T-helper 2 cell treated with Interferon-gamma antibody and Interleukin-4, amounts not matched to agents 5 μg/mL and 100 μg/mL, for 36 hours (primary cell): ENCODE data around the gene HDGFL2.

Experiments
- DNase-seq: peaks from one replicate; pipeline ENCODE4 v3.0.0; 2021; ENCODE audit warnings: low spot score
- H3K27ac Mint-ChIP-seq: one replicate; pipeline ENCODE4 v1.8.0; 2021; ENCODE audit warnings: mild to moderate bottlenecking, mixed read lengths
- H3K27me3 Mint-ChIP-seq: one replicate; pipeline ENCODE4 v1.8.0; 2021; ENCODE audit warnings: low read depth, mixed read lengths
- H3K36me3 Mint-ChIP-seq: one replicate; pipeline ENCODE4 v1.8.0; 2021; ENCODE audit warnings: low read depth, mixed read lengths
- H3K4me1 Mint-ChIP-seq: one replicate; pipeline ENCODE4 v1.8.0; 2021; ENCODE audit warnings: low read depth, mixed read lengths
- H3K4me3 Mint-ChIP-seq: one replicate; pipeline ENCODE4 v1.8.0; 2022; ENCODE audit warnings: mild to moderate bottlenecking, moderate library complexity, mixed read lengths
- H3K9me3 Mint-ChIP-seq: one replicate; pipeline ENCODE4 v1.8.0; 2021; ENCODE audit warnings: mixed read lengths

Gene HDGFL2

DNA sequence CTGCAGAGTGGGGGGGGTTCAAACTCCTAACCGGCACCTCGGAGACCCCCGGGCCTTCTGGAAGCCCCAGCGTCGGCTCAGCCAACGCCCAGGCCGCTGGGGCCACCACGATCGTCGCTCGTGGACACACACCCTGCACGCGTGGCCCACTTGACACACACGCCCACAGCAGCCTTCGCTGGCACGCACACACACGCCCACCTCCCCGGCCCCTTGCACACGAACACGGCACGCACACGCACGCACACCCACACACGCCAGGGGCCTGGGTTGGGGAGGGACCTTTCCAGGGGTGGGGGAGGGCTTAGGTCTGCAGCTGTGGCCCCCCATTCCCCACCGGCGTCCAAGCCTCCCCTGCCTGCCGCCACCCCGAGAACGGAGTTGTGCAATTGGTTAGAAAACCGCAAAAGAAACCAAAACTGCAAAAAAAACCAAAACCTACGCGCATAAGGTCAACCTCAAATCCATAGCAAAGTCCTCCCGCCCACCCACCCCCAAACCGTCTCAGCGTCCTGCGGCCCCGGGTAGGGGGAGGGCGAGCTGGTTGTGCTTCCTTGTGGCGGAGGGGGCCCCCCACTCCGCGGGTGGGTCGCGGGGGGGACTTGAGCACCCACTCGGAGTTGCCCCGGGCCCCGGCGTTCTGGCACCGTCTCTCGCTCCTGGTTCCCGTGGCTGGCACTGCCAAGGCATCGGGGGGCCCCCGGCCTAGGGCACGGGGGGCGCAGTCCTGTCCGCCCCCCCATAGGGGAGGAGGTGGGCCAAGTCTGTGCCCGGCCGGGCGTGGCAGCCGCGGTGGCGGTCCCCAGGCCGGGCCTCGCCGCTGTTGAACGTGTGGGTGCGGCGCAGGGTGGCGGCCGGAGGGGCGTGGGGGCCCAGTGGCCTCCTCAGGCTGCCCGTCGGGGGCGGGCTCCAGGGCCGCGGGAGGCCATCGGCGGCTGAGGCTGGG lies 71.1 kb downstream of the HDGFL2 start:
- H3K4me1 Mint-ChIP-seq: peaks cover 2% of the 10 kb centered on the region
- H3K36me3 Mint-ChIP-seq: no peaks in the 10 kb centered on the region
- no peaks in the 10 kb centered on the region for H3K27me3 Mint-ChIP-seq
- H3K27ac Mint-ChIP-seq: no peak overlapping the region
- H3K4me3 Mint-ChIP-seq: no peak overlapping the region
- DNase-seq: no peak
- peaks cover 4% of the 10 kb centered on the region for H3K9me3 Mint-ChIP-seq

- DNase-seq: no peak
- peaks cover 2% of the 10 kb centered on the region for H3K4me1 Mint-ChIP-seq
- H3K36me3 Mint-ChIP-seq: no peaks in the 10 kb centered on the region
- H3K9me3 Mint-ChIP-seq: peaks cover 4% of the 10 kb centered on the region
- no peak overlapping the region for H3K27ac Mint-ChIP-seq
- H3K27me3 Mint-ChIP-seq: no peaks in the 10 kb centered on the region
- no peak overlapping the region for H3K4me3 Mint-ChIP-seq
These were observed 71.9 kb downstream of the HDGFL2 start for GRCh38 chr19:4543842-4544647.

DNA sequence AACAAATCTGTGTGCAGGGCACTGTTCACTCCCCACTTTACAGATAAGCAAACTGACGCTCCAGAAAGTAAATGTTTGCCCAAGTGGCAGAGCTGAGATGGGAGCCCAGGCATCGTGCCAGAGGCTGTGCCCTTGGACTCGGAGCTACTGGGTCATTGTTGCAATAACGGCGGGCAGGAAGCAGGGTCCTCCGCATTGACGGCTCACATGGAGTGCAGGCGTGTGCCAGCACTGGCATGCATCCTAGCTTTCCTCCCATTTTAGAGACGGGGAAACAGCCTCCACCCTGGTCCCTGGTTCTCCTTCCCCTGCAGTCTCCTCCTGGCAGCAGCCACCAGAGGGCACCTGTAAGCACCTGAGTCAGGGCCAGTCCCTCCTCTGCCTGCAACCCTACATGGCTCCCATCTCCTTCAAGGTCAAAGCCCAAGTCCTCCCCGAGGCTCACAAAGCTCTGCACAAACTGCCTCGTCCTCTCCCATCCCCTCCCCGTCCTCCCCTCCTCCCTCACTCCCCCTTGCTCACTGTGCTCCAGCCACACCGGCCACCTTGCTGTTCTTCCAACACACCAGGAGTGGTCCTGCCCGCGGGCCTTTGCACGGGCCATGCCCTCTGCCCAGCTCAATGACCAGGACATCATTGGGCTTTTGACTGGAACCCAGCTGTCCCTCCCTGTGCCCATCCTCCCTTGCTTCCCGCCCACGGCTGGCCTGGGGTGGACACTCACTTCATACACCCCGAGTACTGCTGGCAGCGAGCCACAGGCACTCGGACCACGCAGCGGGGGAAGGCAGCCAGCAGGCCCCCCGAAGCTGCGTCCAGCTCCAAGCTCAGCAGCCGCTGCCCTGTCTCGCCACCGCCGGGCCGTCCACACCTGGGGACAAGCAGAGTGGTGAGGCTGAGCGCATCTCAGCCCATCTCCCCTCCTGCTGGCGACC lies 75.5 kb downstream of the HDGFL2 start:
- no peaks in the 10 kb centered on the region for H3K4me1 Mint-ChIP-seq
- no peak overlapping the region for H3K4me3 Mint-ChIP-seq
- no peak for DNase-seq
- no peaks in the 10 kb centered on the region for H3K27me3 Mint-ChIP-seq
- H3K27ac Mint-ChIP-seq: no peak overlapping the region
- no peaks in the 10 kb centered on the region for H3K36me3 Mint-ChIP-seq
- no peaks in the 10 kb centered on the region for H3K9me3 Mint-ChIP-seq

DNA sequence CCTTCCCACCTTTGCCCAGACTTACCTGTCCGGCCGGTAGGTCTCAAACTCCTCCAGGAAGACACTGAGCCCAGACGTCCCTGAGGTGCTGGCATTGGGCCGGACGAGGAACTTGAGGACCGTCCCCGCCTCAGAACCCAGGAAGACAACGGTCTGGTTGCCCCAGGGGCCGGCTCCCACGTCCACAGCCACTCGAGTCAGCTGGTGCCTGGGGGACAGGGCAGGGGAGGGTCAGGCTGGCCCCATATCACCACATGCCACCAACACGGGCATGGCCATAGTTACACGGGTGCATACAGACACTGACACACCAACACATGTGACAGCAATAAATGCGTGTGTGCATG lies 76.1 kb downstream of the HDGFL2 start:
- no peaks in the 10 kb centered on the region for H3K9me3 Mint-ChIP-seq
- H3K36me3 Mint-ChIP-seq: no peaks in the 10 kb centered on the region
- no peaks in the 10 kb centered on the region for H3K27me3 Mint-ChIP-seq
- no peaks in the 10 kb centered on the region for H3K4me1 Mint-ChIP-seq
- H3K4me3 Mint-ChIP-seq: no peak overlapping the region
- DNase-seq: no peak
- H3K27ac Mint-ChIP-seq: no peak overlapping the region

DNA sequence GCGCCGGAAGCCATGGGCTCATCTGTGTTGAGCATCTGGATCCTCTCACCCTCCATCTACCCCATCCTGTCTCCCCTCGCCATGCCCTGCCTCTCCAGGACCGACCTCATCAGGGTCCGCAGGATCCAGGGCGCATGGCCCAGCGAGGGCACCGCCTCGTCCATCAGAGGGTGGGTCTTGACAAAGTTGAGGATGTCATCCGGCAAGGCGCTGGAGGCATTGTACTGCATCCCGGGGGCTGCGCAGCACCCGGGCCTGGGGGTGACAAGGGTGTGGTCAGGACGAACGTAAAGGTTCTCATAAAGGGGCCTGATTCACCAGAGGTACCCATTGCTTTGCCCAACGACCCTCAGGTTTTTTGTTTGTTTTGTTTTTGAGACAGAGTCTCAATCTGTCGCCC lies 77.9 kb downstream of the HDGFL2 start:
- Mint-ChIP-seq H3K36me3 (no peaks in the 10 kb centered on the region), H3K4me1 (no peaks in the 10 kb centered on the region), H3K27ac (no peak overlapping the region), H3K4me3 (no peak overlapping the region), H3K9me3 (no peaks in the 10 kb centered on the region), H3K27me3 (no peaks in the 10 kb centered on the region)
- no peak for DNase-seq

- Mint-ChIP-seq H3K36me3 (no peaks in the 10 kb centered on the region), H3K27ac (no peak overlapping the region), H3K4me3 (no peak overlapping the region), H3K27me3 (no peaks in the 10 kb centered on the region), H3K9me3 (no peaks in the 10 kb centered on the region), H3K4me1 (no peaks in the 10 kb centered on the region)
- DNase-seq: no peak
These were observed 78.5 kb downstream of the HDGFL2 start for GRCh38 chr19:4550479-4551050.
